Measurements from ENCODE around the gene UPK1B.

The UPK1B gene

GRCh38 chr3:119177321-119177720, 3.9 kb downstream of the UPK1B start:
- no peaks in the 10 kb centered on the region for H3K36me3 ChIP-seq (replicated peaks; ENCODE audit: insufficient read depth, low read length)
- H3K4me1 ChIP-seq (ENCODE audit: low read length), result no peaks in the 10 kb centered on the region
- H3K9ac ChIP-seq (ENCODE audit: low read length), result no peak overlapping the region
- H3K27ac ChIP-seq (ENCODE audit: low read length), result no peak overlapping the region
- TF ChIP-seq EZH2phosphoT487 (IDR thresholded peaks at IDR 0.05; ENCODE audit: low read length), result no peak
- TF ChIP-seq CTCF (IDR thresholded peaks at IDR 0.05; ENCODE audit: low read length), result no peak
- H3K79me2 ChIP-seq (ENCODE audit: low read length), result no peaks in the 10 kb centered on the region
- no peaks in the 10 kb centered on the region for H3K9me2 ChIP-seq (replicated peaks; ENCODE audit: insufficient read depth, low read length)
- no peak for DNase-seq
- no peak overlapping the region for H2AFZ ChIP-seq (ENCODE audit: low read length)
- H3K9me3 ChIP-seq (replicated peaks; ENCODE audit: insufficient read depth, low read length), result no peaks in the 10 kb centered on the region
- no peaks in the 10 kb centered on the region for H3F3A ChIP-seq (ENCODE audit: insufficient read depth, low read length)
- no peaks in the 10 kb centered on the region for H3K27me3 ChIP-seq (replicated peaks; ENCODE audit: insufficient read depth, low read length)
- no peak overlapping the region for H3K4me2 ChIP-seq (ENCODE audit: low read depth, low read length)
- no peak overlapping the region for H3K4me3 ChIP-seq (ENCODE audit: low read length)
- no peaks in the 10 kb centered on the region for H4K20me1 ChIP-seq (ENCODE audit: insufficient read depth, low read length)

- Histone ChIP-seq H3K79me2 (ENCODE audit: low read length) (no peaks in the 10 kb centered on the region), H3F3A (ENCODE audit: insufficient read depth, low read length) (no peaks in the 10 kb centered on the region), H3K9me2 (replicated peaks; ENCODE audit: insufficient read depth, low read length) (no peaks in the 10 kb centered on the region), H3K4me1 (ENCODE audit: low read length) (no peaks in the 10 kb centered on the region), H3K9ac (ENCODE audit: low read length) (no peak overlapping the region), H3K9me3 (replicated peaks; ENCODE audit: insufficient read depth, low read length) (no peaks in the 10 kb centered on the region), H3K27ac (ENCODE audit: low read length) (no peak overlapping the region), H2AFZ (ENCODE audit: low read length) (no peak overlapping the region), H4K20me1 (ENCODE audit: insufficient read depth, low read length) (no peaks in the 10 kb centered on the region), H3K27me3 (replicated peaks; ENCODE audit: insufficient read depth, low read length) (no peaks in the 10 kb centered on the region), H3K4me3 (ENCODE audit: low read length) (no peak overlapping the region), H3K4me2 (ENCODE audit: low read depth, low read length) (no peak overlapping the region), H3K36me3 (replicated peaks; ENCODE audit: insufficient read depth, low read length) (no peaks in the 10 kb centered on the region)
- TF ChIP-seq EZH2phosphoT487 (IDR thresholded peaks at IDR 0.05; ENCODE audit: low read length) (no peak), CTCF (IDR thresholded peaks at IDR 0.05; ENCODE audit: low read length) (no peak), EZH2 (optimal IDR thresholded peaks at IDR 0.05; ENCODE audit: low read depth, low read length) (no peak)
- DNase-seq, result no peak
Measured at GRCh38 chr3:119181765-119182164, 8.4 kb downstream of the UPK1B start.

- no peak overlapping the region for H3K27ac ChIP-seq (ENCODE audit: low read length)
- H3K9me3 ChIP-seq (replicated peaks; ENCODE audit: insufficient read depth, low read length), result no peaks in the 10 kb centered on the region
- H2AFZ ChIP-seq (ENCODE audit: low read length), result no peak overlapping the region
- no peak overlapping the region for H3K4me2 ChIP-seq (ENCODE audit: low read depth, low read length)
- DNase-seq, result no peak
- H3K9ac ChIP-seq (ENCODE audit: low read length), result no peak overlapping the region
- TF ChIP-seq EZH2phosphoT487 (IDR thresholded peaks at IDR 0.05; ENCODE audit: low read length) (no peak), EZH2 (optimal IDR thresholded peaks at IDR 0.05; ENCODE audit: low read depth, low read length) (no peak), CTCF (IDR thresholded peaks at IDR 0.05; ENCODE audit: low read length) (no peak)
- no peaks in the 10 kb centered on the region for H3K36me3 ChIP-seq (replicated peaks; ENCODE audit: insufficient read depth, low read length)
- no peaks in the 10 kb centered on the region for H4K20me1 ChIP-seq (ENCODE audit: insufficient read depth, low read length)
- H3K79me2 ChIP-seq (ENCODE audit: low read length), result no peaks in the 10 kb centered on the region
- H3K27me3 ChIP-seq (replicated peaks; ENCODE audit: insufficient read depth, low read length), result no peaks in the 10 kb centered on the region
- H3K4me3 ChIP-seq (ENCODE audit: low read length), result no peak overlapping the region
- no peaks in the 10 kb centered on the region for H3F3A ChIP-seq (ENCODE audit: insufficient read depth, low read length)
- no peaks in the 10 kb centered on the region for H3K9me2 ChIP-seq (replicated peaks; ENCODE audit: insufficient read depth, low read length)
- no peaks in the 10 kb centered on the region for H3K4me1 ChIP-seq (ENCODE audit: low read length)
Measured at GRCh38 chr3:119184111-119184510, 10.7 kb downstream of the UPK1B start.

Measured in MM.1S (cell line).